GM12872 (cell line): ENCODE measurements around the gene ARL14EP.

Experiments
- CTCF ChIP-seq: IDR thresholded peaks from 3 replicates; pipeline ENCODE4 v1.5.1; 2011; ENCODE audit warnings: low read depth, mild to moderate bottlenecking, low read length, moderate library complexity; ENCODE audit not compliant: insufficient read depth

ARL14EP gene

GRCh38 chr11:30291331-30291730, 31.6 kb upstream of the ARL14EP start:
- TF ChIP-seq CTCF: no peak

GRCh38 chr11:30292545-30292944, 30.4 kb upstream of the ARL14EP start:
- TF ChIP-seq CTCF: no peak

- TF ChIP-seq CTCF: no peak
These were observed 27.6 kb upstream of the ARL14EP start for GRCh38 chr11:30295178-30295885.

DNA sequence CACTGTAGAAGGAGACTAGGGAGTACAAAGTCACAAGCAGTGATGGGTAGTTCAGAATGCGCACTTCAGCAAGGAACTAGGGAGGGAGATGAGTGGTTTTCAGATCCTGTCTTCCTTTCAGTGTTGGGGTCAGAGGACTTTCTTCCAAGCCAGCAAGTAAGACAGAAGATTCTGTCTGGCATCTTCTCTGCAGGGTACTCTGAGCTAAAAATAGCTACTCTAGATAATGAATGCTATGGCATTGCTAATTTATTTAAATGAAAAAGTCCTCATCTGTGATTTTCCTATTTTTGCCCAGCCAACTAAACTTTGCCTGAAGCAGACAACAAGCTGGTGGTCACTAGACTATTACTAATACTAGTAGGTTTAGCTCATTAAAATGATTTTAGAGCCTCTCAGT, 18.3 kb upstream of the ARL14EP start:
- no peak for TF ChIP-seq CTCF

DNA sequence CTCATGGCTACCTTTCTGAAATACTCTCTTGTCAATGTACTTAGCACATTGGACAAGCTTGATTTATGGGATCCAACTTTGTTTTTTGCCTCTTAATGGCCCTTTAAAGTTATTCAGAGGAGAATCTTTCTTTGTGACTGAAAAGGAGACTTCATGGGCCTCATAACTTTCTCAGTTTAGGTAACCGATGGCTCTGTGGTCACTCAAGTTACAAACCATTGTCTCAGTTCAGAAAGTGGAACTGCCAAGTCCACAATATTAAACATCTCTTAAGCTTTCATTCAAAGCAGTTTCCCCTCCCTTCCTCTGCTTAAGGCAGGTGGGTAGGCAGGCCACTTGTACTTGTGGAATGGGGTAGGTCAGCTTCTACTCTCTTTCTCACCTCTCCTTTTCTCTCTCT, 12.3 kb upstream of the ARL14EP start:
- TF ChIP-seq CTCF: no peak

DNA sequence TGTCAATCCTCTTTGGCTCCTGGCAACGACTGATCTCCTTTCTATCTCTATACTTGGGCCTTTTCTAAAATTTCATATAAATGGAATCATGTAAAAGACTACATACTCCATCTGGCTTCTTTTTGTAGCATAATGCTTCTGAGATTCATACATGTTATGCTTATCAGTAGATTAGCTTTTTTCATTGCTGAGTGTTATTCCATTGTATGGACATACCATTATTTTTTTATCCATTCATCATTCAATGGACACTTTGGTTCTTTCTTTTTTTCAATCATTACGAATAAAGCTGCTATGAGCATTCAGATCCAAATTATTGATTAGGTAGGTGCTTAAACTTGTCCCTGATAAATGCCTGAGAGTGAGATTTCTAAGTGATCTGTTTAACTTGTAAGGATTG, 11.7 kb upstream of the ARL14EP start:
- no peak for TF ChIP-seq CTCF

GRCh38 chr11:30312243-30312642, 10.7 kb upstream of the ARL14EP start:
- no peak for TF ChIP-seq CTCF
